Activated CD8-positive, alpha-beta memory T cell treated with anti-CD3 and anti-CD28 coated beads, Interleukin-2, amount 50 U/mL, for 48 hours (primary cell): ENCODE measurements around the gene CLCNKB.
A peak's percentile ranks its signal among the peaks of the same experiment; 100 is the strongest.
"Not testable (repeated sequence)": the region's sequence is repeated elsewhere in the genome, so short reads cannot be mapped to it uniquely, and the experiment has no call there.

Experiments used
- DNase-seq: peaks from one replicate; pipeline ENCODE4 v3.0.0-alpha.2; 2020

CLCNKB gene

DNA sequence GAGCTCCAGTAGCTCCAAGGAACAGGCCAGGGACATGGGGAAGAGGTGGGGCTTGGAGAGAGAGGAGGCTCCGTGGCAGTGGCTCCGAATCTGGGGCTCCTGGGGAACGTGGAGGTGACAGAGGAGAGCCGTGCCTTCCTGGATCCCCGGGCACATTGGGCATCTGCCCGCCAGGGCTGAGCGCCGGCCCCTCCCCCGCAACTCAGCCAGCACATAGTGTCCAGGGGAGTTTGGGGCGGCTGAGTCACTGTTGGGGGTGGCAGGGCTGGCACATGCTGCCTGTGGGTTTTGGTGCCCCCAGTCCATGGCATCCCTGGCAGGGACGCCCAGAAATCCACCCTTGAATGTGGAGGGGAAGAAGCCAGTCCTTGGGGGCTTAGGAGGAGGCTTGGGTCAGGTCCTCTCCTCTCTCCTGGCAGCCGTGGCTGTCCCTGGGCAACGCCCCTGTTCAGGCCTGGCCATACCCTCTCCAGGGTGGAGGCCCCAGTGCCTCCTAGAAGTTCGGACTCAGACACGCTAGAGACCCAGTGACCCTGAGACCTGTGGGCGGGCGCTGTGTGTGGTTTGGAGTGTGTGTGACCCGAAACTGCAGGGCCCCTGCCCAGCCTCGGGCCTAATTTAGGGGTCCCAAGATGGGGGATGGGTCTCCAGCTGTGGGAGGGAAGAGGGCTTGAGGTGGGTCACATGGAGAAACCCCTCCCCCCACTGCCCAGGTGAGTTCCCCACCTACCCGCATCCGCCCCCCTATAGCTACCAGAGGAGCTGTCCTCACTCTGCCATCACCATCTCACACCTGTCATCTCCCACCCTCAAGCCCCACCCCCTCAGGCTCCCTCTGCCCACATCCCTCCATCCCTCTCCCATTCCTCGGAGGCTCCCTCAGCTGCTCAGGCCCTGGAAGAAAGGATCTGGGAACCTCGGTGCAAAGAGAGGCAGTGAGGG lies 27.4 kb upstream of the CLCNKB start:
- DNase-seq = no peak

DNA sequence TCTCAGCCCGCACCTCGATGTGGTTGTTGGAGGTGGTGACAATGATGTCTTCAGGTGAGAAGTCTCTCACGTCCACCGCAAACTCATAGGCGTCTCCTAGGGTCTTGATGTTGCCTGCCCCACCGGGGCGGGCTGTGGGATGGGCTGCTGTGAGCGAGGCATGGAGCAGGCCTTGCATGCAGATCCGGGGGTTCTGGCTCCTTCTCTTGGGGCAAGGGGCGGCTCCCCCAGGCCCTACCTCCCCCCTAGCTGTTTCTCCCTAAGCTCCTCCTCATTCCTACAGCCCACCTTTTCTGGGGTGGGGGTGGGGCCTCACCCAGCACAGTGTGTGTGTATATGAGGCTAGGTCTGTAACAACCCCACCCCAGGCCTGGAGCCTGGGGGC lies 26.5 kb upstream of the CLCNKB start:
- no peak for DNase-seq

DNA sequence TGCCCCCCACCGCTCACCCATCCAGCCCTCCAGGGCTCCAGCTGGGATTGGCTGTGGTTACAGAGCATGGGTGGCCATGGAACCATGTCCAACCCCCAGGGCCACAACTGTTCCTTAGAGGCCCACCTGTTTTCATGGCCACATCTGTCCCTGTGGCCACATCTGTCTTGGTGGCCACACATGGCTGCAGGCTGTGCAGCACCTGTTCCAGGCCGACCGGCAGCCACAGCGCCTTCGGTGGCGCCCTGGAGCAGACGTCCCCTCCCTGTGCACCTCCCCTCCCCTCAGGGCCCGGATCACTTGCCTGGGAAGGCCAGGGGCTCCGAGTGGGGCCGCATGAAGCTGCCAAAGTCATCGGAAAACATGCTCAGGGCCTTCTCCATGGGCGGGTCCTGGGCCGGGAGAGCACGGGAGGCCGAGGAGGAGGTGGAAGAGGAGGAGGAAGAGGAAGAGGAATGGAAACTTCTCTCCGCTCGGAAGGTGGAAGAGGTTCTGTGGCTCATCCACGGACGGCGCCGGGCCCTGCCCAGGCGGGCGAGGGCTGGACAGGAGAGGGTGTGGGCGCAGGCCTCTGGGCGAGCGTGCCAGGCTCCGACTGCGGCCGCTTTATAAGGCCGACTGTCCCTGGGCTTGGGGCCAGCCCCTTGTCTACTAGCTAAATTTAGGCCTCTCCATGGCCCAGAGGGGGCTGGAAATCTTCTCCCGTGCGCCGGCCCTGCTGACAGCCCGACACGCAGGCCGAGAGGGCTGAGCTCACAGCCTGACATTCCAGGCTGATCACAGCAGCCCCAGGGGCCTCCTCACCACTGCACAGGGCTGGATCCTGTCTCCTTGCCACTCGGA lies 25.9 kb upstream of the CLCNKB start, which contains the start of gene HSPB7:
Gene HSPB7 (minus strand): TSS at position 583 of the 843 bp plus-strand sequence. CDS start 80 bp downstream, at position 503.
- no peak for DNase-seq

DNA sequence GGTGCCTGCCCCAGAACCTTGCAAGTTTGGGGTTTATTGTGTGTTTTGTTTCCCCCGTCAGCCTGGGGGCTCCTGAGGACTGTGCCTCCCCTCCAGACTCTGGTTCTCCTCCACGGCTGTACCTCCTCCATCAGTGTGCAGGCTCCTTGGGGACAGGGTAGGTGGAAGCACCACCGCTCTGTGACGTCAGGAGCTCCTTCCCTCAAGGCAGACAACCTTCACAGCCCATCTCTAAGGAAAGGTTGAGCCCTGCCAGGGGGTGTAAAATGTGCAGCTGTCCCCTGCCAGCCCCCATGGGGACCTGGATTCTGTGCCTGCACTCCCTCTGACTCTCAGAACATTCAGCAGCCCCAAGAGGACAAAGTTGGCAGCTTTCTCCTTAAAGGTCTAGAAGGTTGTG lies 25.3 kb upstream of the CLCNKB start:
- DNase-seq = no peak

DNA sequence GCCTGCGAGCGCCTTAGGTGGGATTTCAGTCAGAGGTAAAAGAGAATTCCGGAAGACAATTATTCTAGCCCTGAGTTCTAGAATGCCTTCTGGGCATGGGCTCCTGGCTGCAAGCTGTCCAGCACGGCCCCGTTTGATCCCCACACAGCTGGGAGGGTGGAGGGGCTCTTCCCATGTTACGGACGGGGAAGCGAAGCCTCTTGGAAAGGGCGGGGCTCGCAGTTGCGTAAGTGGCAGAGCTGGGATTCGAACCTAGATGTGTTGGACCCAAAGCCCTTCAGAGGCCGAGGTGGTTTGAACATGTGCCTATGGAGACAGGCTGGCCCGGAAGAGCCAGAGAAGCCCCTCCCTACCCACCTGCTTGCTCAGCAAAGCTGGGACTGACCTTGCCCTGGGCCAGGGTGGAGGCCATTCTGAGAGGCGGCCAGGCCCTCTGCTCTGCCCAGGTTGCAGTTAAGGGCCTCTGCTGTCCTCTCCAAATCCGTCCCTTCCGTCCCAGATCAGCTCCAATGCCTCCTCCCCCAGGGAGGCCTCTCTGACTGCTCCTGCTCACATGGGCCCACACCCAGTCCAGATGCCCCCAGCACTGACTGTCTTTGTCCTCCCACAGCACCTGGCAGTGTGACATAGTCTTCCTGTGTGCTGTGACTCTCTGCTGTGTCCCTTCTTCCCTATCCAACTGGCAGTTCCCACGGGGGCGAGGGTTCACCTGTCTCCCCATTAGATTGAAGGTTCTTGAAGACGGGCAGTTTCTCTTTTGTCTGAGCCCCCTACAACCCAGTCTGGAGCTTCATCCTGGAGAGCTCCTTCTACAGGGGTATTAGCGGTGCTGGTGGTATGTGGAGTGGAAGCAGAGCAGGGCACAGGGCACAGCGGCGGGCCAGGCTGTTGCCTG lies 24.6 kb upstream of the CLCNKB start:
- DNase-seq = no peak

DNA sequence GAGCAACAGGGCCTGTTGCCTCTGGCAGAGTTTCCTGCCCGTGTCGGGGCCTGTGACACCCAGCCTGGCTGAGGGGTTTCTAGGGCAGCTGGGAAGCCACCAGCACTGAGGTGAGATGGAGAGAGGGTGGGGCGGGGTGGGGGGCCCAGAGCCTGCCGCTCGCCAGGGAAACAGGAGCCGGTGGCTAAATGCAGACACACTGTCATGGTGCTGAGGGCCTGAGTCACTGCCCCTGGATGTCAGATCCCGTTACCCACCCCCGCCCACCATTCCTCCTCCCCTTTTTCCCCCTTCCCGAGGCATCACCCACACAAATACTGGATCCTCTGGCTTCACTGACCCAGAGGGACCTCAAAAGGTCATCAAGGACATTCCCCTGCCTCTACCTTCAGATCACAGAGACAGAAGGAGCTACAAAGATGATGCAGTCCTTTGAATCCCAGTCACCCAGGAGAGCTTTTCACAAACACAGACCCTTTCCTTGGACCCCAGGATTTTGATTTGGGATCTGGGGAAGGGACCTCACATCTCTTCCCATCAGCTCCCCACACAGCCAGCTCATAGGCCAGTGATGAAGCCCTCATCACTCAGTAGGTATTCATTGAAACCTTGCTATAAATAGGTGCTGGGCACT lies 23.8 kb upstream of the CLCNKB start:
- DNase-seq = no peak

DNA sequence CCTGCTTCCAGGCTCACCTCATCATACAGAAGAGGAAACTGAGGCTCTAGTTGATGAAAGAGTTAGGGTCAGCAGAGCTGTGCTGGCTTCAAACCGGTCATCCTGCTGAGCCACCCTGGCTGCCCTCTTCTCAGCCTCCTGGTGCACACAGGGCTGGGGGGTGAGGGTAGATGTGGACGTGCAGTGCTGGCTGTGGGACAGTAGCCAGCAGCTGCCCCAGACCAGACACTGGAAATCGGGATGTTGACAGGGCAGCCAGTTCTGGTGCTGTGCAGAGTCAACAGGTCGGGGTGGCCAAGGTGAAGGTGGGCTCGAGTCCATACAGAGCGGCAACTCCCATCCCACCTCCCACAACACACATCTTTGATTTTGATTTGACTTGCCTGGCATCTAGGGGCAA lies 23.3 kb upstream of the CLCNKB start:
- DNase-seq = no peak

DNA sequence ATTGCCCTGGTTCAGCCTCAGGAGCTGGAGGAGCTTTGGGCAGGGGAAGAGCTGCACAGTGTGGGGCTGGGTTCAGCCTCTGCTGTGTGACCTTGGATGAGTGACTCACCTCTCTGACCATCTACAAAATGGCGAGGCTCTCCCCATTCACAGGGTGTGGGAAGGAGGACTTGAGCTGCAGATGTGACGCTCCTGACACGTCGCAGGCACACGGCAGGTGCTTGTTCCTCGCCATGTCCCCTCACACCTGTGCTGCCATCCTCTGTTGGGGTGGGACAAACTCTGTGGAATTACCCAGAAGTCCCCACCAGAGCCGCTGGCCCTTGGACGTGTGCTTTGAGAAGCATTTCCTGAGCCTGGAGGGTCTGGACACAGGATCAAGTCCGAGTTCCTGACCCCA lies 22.7 kb upstream of the CLCNKB start:
- DNase-seq = not testable (repeated sequence)

DNA sequence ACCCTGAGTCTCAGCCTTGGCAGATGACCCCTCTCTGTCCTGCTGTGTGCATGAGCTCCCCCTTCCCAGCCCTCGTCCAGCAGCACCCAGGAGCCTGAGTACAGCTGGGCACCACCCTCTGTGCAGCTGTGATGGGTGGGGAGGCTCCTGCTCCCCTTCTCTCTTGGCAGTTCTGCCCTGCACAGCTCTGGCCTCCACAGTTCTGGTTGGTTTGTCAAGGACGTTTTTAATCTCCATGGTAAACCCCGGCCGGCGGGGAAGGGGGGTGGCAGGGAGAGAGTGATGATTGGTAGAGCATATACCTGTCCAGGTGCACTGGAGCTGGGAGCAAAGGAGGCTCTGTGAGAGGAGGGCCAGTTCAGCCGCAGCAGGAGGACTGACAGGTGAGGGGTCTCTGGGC lies 21.9 kb upstream of the CLCNKB start, which contains the start of gene CLCNKA:
Gene CLCNKA (plus strand): TSS at position 356 of the 400 bp plus-strand sequence. CDS start 584 bp downstream, outside the sequence.
- DNase-seq = no peak

DNA sequence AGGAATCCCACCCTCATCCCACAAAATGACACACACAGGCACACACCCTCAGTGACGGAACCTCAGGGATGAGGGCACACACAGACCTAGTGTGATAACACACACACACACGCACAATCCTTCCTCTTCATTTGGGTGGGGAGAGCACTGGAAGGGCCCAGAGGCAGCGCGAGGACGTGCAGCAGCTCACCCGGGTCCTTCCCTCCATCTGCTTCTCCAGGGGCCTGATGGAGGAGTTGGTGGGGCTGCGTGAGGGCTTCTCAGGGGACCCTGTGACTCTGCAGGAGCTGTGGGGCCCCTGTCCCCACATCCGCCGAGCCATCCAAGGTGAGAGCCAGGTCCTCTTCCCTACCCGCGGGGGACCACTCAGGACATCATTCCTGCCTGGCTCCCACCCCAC lies 21.2 kb upstream of the CLCNKB start:
- no peak for DNase-seq

DNA sequence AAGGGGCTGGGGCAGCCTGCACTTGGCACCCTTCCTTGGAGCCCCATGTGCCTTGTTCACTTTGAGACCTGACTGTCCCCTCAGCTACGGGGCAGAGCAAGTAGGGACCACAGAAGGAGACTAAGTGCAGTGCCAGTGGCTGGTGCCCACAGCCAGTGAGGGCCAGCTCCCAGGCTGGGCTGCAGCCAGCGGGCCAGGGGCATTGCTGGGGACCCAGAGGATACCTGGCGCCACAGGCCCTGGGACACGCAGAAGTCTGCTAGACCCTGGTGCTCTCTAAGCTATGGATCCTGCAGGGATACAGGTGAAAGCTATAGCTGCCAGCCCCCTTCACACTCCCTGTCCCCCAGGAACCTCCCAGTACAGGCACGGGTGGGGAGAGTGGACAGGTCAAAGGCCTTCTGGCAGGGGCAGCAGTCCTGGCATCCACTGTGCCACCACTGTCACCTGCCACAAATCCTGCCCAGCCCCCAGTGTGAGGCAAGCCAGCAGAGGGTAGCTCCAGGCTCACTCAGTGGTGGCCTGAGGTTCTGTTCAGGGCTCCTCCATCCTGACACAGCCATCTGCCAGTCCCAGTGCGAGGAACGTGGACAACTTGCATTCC lies 20.4 kb upstream of the CLCNKB start:
- DNase-seq = no peak

DNA sequence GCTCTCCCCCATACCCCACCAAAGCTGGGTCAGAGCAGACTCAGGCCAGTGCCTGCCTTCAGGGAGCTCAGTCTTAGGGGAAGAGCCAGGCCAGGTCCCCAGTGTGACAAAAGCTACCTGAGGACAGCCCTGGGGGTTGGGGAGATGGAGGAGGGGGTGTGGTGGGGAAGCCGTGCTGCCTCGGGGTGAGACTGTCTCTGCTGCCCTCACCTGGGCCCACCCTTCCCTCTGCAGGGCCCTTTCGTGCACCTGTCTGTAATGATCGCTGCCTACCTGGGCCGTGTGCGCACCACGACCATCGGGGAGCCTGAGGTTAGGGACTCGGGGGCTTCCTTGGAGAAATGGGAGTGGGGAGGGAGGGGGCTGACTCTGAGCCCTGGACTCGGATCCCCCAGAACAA lies 17.3 kb upstream of the CLCNKB start:
- not testable (repeated sequence) for DNase-seq

DNA sequence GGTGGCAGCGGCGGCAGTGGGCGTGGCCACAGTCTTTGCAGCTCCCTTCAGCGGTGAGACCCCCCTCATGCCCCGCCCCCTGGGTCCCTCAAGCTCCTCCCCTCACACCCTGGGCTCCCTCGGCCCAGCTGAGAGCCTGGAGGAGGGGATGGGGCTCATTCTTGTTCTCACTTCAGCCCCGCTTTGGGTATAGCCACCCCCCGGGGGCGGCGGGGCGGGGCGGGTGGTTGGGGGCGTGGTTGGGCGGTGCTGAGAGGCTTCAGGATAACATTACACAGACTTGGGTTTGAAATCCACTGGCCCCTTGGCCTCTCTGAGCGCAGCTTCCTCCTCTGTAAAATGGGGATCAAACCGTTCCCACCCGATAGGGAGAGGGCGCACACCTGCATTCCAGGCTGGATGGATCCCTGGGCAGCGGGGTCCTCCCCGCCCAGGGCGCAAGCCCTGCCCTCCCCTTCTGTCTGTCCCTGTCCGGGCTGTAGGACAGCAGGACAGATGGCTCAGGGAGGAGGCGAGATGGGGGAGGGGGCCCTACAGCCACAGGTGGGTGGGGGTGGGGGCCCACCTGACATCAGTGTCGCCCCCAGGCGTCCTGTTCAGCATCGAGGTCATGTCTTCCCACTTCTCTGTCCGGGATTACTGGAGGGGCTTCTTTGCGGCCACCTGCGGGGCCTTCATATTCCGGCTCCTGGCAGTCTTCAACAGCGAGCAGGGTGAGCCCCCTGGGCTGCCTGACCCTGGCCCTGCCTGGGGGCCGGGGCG lies 16.7 kb upstream of the CLCNKB start:
- DNase-seq = peak; percentile 61

DNA sequence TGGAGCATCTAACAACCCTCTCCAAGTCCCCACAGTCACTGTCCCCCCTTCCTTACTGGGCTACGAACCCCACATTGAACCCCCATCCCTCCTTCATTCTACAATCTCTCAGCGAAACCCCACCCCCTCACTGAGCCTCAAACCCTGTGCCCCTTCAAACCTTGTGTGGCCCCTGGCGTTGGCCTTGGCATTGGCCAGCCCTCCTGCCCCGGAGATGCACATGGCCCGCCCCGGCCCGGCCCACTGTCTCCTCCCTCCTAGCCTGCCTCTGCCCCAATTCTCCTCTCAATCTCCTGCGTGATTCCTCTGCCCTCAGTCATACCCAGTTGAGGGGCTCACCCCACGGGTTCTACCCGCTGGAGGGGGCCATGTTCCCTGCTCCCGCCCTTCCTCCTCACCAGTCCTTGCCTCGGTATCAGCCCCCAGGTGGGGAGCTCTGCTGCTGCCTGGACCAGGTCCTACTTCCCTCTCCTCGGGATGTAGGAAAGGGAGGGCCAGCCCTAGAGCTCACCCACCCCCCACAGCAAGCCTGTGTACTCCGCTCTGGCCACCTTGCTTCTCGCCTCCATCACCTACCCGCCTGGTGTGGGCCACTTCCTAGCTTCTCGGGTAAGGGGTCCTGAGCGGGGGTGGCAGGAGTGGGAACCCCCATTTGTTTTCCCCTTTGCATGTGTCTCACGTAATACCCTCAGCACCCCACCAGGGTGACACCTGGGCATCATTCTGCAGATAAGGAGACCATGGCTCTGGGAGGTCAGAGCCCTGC lies 15.2 kb upstream of the CLCNKB start:
- no peak for DNase-seq

DNA sequence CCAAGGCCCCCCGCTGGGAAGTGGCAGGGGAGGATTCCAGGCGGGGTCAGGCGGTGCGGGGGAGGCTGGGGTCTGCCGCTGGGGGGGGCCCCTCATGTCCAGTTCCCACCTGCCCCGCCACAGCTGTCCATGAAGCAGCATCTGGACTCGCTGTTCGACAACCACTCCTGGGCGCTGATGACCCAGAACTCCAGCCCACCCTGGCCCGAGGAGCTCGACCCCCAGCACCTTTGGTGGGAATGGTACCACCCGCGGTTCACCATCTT lies 14.6 kb upstream of the CLCNKB start:
- not testable (repeated sequence) for DNase-seq

DNA sequence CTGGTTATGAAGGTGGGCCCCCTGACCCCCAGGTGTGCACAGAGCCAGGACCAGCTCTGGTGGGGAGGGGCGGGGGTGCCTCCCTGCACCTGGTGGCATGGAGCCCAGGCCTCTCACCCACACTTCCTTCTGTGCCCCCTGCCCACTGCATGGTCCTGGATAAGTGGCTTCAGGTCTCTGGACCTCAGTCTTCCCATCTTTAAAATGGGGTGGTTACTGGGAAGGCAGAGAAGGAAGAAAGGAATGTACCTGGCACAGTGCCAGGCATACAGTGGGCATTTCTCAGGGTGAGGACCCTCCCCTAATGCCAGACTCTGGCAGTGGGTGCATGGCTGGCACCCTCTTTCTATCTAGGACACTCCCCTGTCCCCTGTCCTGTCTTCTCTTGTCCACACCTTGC lies 14.3 kb upstream of the CLCNKB start:
- DNase-seq = no peak

DNA sequence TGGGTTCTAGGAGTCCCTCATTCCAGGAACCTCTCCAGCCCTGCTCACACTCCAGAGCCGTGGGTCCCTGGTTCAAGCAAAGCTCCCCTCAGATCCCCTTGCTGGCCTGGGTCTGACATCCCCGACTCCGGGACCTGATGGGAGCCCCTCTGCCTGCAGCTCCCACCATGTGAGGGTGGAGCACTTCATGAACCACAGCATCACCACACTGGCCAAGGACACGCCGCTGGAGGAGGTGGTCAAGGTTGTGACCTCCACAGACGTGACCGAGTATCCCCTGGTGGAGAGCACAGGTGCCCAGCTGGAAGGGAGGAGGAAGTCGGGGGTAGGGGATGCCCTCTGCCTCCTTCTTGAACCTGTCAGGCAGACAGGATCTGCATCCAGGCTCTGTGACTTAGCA lies 12.0 kb upstream of the CLCNKB start:
- no peak for DNase-seq

DNA sequence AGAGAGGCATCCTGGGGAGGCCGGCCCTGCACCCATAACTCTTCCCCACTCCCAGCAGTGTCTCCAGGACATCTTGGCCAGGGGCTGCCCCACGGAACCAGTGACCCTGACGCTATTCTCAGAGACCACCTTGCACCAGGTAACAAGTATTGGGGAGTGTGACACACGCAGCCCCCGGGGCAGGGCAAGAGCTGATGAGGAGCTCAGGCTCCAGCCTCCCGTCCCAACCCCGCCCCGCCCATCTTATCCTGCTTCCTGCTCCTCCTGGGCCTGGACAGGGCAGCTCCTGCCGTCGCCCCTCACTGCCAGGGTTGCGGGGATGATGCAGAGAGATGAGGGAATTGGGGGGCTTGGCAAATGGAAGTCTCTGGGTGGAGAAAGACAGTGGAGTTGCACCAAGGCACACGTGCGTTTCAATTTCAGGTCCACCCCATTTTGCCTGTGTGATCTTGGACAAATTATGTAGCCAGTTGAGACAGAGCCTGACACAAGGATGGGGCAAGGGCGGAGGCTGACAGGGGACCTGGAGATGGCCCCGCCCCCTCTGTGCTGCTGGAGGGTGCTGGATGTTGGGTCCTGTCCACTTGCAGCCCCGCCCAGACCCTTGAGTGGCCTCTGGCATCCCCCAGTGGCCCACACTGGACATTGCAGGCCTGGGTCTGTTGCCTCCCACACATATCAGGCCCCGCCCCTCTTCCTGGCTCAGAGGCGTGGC lies 11.0 kb upstream of the CLCNKB start:
- peak; percentile 83 for DNase-seq

DNA sequence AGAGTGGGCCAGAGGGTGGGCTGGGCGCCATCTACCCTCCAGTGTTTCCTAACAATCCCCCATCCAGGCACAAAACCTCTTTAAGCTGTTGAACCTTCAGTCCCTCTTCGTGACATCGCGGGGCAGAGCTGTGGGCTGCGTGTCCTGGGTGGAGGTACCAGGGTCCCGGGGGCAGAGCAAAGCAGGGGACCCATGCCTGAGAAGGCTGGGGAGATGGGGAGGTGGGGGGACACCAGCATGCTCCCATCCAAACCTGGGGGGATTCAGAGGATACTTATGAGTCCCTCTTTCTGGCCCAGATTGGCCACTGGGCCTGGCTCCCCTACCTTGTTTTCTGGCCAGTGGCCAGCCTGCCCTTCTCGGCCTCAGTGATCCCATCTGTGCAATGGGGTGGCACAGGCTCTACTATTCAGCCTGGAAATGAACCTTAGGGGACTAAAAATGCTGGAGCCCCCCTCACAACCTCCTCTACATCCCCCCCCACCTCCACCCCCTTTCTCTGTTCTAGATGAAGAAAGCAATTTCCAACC lies 10.4 kb upstream of the CLCNKB start:
- not testable (repeated sequence) for DNase-seq
